ENCODE measurements around the gene LTA4H. TPM values are rescaled to one million over a fixed set of nuclear protein-coding genes. Genes with fewer than 3 reads are reported as not detected.
A peak's percentile ranks its signal among the peaks of the same experiment; 100 is the strongest.
"Not testable (repeated sequence)": the region's sequence is repeated elsewhere in the genome, so short reads cannot be mapped to it uniquely, and the experiment has no call there.

Gene LTA4H
- total RNA-seq, 1 donor from 2014 or later = 117 TPM

- peaks cover 18% of the 10 kb centered on the region for H3K4me1 Mint-ChIP-seq (ENCODE audit: unreplicated experiment)
- H3K36me3 Mint-ChIP-seq = peaks cover 4% of the 10 kb centered on the region
- no peaks in the 10 kb centered on the region for H3K9me3 Mint-ChIP-seq
- no peak overlapping the region for H3K4me3 Mint-ChIP-seq
- DNase-seq (ENCODE audit: extremely low spot score, unreplicated experiment) = no peak
- no peak overlapping the region for H3K27ac Mint-ChIP-seq
- no peaks in the 10 kb centered on the region for H3K27me3 Mint-ChIP-seq
- TF ChIP-seq CTCF (conservative IDR thresholded peaks at IDR 0.05) = no peak
Observed at GRCh38 chr12:95976416-95976832, 59.0 kb downstream of the LTA4H start.

- no peak overlapping the region for H3K27ac Mint-ChIP-seq
- TF ChIP-seq CTCF (conservative IDR thresholded peaks at IDR 0.05) = no peak
- H3K9me3 Mint-ChIP-seq = no peaks in the 10 kb centered on the region
- H3K4me1 Mint-ChIP-seq (ENCODE audit: unreplicated experiment) = peaks cover 18% of the 10 kb centered on the region
- no peak for DNase-seq (ENCODE audit: extremely low spot score, unreplicated experiment)
- H3K4me3 Mint-ChIP-seq = no peak overlapping the region
- H3K36me3 Mint-ChIP-seq = peaks cover 4% of the 10 kb centered on the region
- no peaks in the 10 kb centered on the region for H3K27me3 Mint-ChIP-seq
Observed at GRCh38 chr12:95975491-95975890, 59.9 kb downstream of the LTA4H start.

- Mint-ChIP-seq H3K27ac (no peak overlapping the region), H3K36me3 (peaks cover 4% of the 10 kb centered on the region), H3K27me3 (no peaks in the 10 kb centered on the region), H3K4me3 (no peak overlapping the region), H3K9me3 (no peaks in the 10 kb centered on the region), H3K4me1 (ENCODE audit: unreplicated experiment) (peaks cover 18% of the 10 kb centered on the region)
- TF ChIP-seq CTCF (conservative IDR thresholded peaks at IDR 0.05) = no peak
- DNase-seq (ENCODE audit: extremely low spot score, unreplicated experiment) = no peak
Observed at GRCh38 chr12:95974358-95974757, 61.0 kb downstream of the LTA4H start.

- Mint-ChIP-seq H3K27me3 (no peaks in the 10 kb centered on the region), H3K27ac (peak overlapping the region; percentile 68), H3K4me1 (ENCODE audit: unreplicated experiment) (peaks cover 18% of the 10 kb centered on the region), H3K9me3 (no peaks in the 10 kb centered on the region), H3K36me3 (peaks cover 4% of the 10 kb centered on the region), H3K4me3 (peak overlapping the region; percentile 22)
- TF ChIP-seq CTCF (conservative IDR thresholded peaks at IDR 0.05) = no peak
- no peak for DNase-seq (ENCODE audit: extremely low spot score, unreplicated experiment)
Observed at GRCh38 chr12:95972832-95973456, 62.4 kb downstream of the LTA4H start.

GRCh38 chr12:95970905-95971304 lies 64.5 kb downstream of the LTA4H start:
- no peak for DNase-seq (ENCODE audit: extremely low spot score, unreplicated experiment)
- Mint-ChIP-seq H3K36me3 (peaks cover 4% of the 10 kb centered on the region), H3K9me3 (no peaks in the 10 kb centered on the region), H3K4me1 (ENCODE audit: unreplicated experiment) (peaks cover 22% of the 10 kb centered on the region), H3K4me3 (no peak overlapping the region), H3K27ac (no peak overlapping the region), H3K27me3 (no peaks in the 10 kb centered on the region)
- no peak for TF ChIP-seq CTCF (conservative IDR thresholded peaks at IDR 0.05)

GRCh38 chr12:95969116-95969515 lies 66.3 kb downstream of the LTA4H start:
- DNase-seq (ENCODE audit: extremely low spot score, unreplicated experiment); H3K4me3 Mint-ChIP-seq; H3K36me3 Mint-ChIP-seq; H3K27ac Mint-ChIP-seq; H3K27me3 Mint-ChIP-seq; H3K9me3 Mint-ChIP-seq: not testable (repeated sequence)
- peaks cover 19% of the 10 kb centered on the region for H3K4me1 Mint-ChIP-seq (ENCODE audit: unreplicated experiment)
